ENCODE data around the gene OPN1MW2. TPM values are rescaled to one million over a fixed set of nuclear protein-coding genes. Genes with fewer than 3 reads are reported as not detected.
"Not testable (repeated sequence)": the region's sequence is repeated elsewhere in the genome, so short reads cannot be mapped to it uniquely, and the experiment has no call there.

OPN1MW2 gene
- total RNA-seq (not detected), polyA plus RNA-seq (not detected), total RNA-seq (0 reads per million in 6 experiments)

- DNase-seq, H3K9me3 Mint-ChIP-seq, ATAC-seq, H3K27ac Mint-ChIP-seq, H3K27me3 Mint-ChIP-seq, H3K36me3 Mint-ChIP-seq, H3K4me3 Mint-ChIP-seq, POLR2A ChIA-PET, H3K4me1 Mint-ChIP-seq: not testable (repeated sequence)
Measured at GRCh38 chrX:154219456-154219855, at the start of gene OPN1MW2. Gene OPN1MW2, plus strand, starts transcription at chrX:154219756. Its CDS starts 60 bp downstream, at chrX:154219816.

GRCh38 chrX:154172535-154172943 is 47.0 kb upstream of the OPN1MW2 start:
- peak; percentile 97 to 98 for ATAC-seq
- H3K4me1 Mint-ChIP-seq, DNase-seq, H3K27me3 Mint-ChIP-seq, H3K9me3 Mint-ChIP-seq, POLR2A ChIA-PET, H3K4me3 Mint-ChIP-seq, H3K27ac Mint-ChIP-seq, H3K36me3 Mint-ChIP-seq: not testable (repeated sequence)

GRCh38 chrX:154174356-154174755 is 45.2 kb upstream of the OPN1MW2 start:
- H3K27me3 Mint-ChIP-seq, POLR2A ChIA-PET, H3K9me3 Mint-ChIP-seq, H3K4me3 Mint-ChIP-seq, H3K36me3 Mint-ChIP-seq, DNase-seq, ATAC-seq, H3K4me1 Mint-ChIP-seq, H3K27ac Mint-ChIP-seq: not testable (repeated sequence)

GRCh38 chrX:154182296-154182695 is 37.3 kb upstream of the OPN1MW2 start, which contains the start of gene OPN1MW:
Gene OPN1MW, plus strand, starts transcription at chrX:154182596. Its CDS starts 82 bp downstream, at chrX:154182678.
- H3K9me3 Mint-ChIP-seq, H3K4me1 Mint-ChIP-seq, H3K27ac Mint-ChIP-seq, ATAC-seq, POLR2A ChIA-PET, DNase-seq, H3K4me3 Mint-ChIP-seq, H3K36me3 Mint-ChIP-seq, H3K27me3 Mint-ChIP-seq: not testable (repeated sequence)

GRCh38 chrX:154183794-154184193 is 35.8 kb upstream of the OPN1MW2 start:
- ATAC-seq, H3K36me3 Mint-ChIP-seq, H3K9me3 Mint-ChIP-seq, H3K27ac Mint-ChIP-seq, H3K27me3 Mint-ChIP-seq, DNase-seq, POLR2A ChIA-PET, H3K4me1 Mint-ChIP-seq, H3K4me3 Mint-ChIP-seq: not testable (repeated sequence)

GRCh38 chrX:154192846-154193245 is 26.7 kb upstream of the OPN1MW2 start:
- H3K4me1 Mint-ChIP-seq, DNase-seq, H3K27ac Mint-ChIP-seq, H3K4me3 Mint-ChIP-seq, H3K36me3 Mint-ChIP-seq, H3K9me3 Mint-ChIP-seq, ATAC-seq, POLR2A ChIA-PET, H3K27me3 Mint-ChIP-seq: not testable (repeated sequence)

GRCh38 chrX:154194316-154194715 is 25.2 kb upstream of the OPN1MW2 start:
- H3K27ac Mint-ChIP-seq, H3K9me3 Mint-ChIP-seq, H3K4me3 Mint-ChIP-seq, H3K27me3 Mint-ChIP-seq, DNase-seq, H3K4me1 Mint-ChIP-seq, POLR2A ChIA-PET, H3K36me3 Mint-ChIP-seq, ATAC-seq: not testable (repeated sequence)

- H3K27ac Mint-ChIP-seq, DNase-seq, H3K9me3 Mint-ChIP-seq, POLR2A ChIA-PET, H3K4me1 Mint-ChIP-seq, H3K36me3 Mint-ChIP-seq, ATAC-seq, H3K4me3 Mint-ChIP-seq, H3K27me3 Mint-ChIP-seq: not testable (repeated sequence)
Measured at GRCh38 chrX:154196466-154196865, 23.1 kb upstream of the OPN1MW2 start.

- peak; percentile 97 to 98 for ATAC-seq
Measured at GRCh38 chrX:154209670-154210418, 9.7 kb upstream of the OPN1MW2 start.

GRCh38 chrX:154211057-154211456 is 8.5 kb upstream of the OPN1MW2 start:
- H3K9me3 Mint-ChIP-seq, H3K27me3 Mint-ChIP-seq, DNase-seq, H3K4me3 Mint-ChIP-seq, ATAC-seq, POLR2A ChIA-PET, H3K36me3 Mint-ChIP-seq, H3K4me1 Mint-ChIP-seq: not testable (repeated sequence)
- H3K27ac Mint-ChIP-seq: peak overlapping the region in 1 of 10 donors; percentile 68

More at GRCh38 chrX:154209670-154210418, 9.7 kb upstream of the OPN1MW2 start:
- POLR2A ChIA-PET, H3K27ac Mint-ChIP-seq, H3K4me1 Mint-ChIP-seq, H3K27me3 Mint-ChIP-seq, H3K9me3 Mint-ChIP-seq, H3K36me3 Mint-ChIP-seq, H3K4me3 Mint-ChIP-seq, DNase-seq: not testable (repeated sequence)

- H3K27me3 Mint-ChIP-seq, H3K9me3 Mint-ChIP-seq, ATAC-seq, H3K27ac Mint-ChIP-seq, H3K4me1 Mint-ChIP-seq, H3K4me3 Mint-ChIP-seq, DNase-seq, H3K36me3 Mint-ChIP-seq, POLR2A ChIA-PET: not testable (repeated sequence)
Measured at GRCh38 chrX:154211499-154211898, 8.1 kb upstream of the OPN1MW2 start.

- H3K27me3 Mint-ChIP-seq, H3K4me3 Mint-ChIP-seq, H3K9me3 Mint-ChIP-seq, POLR2A ChIA-PET, ATAC-seq, H3K36me3 Mint-ChIP-seq, H3K27ac Mint-ChIP-seq, DNase-seq, H3K4me1 Mint-ChIP-seq: not testable (repeated sequence)
Measured at GRCh38 chrX:154225292-154225691, 5.7 kb downstream of the OPN1MW2 start.

GRCh38 chrX:154226706-154227105 is 7.2 kb downstream of the OPN1MW2 start:
- ATAC-seq, H3K27me3 Mint-ChIP-seq, H3K9me3 Mint-ChIP-seq, DNase-seq, H3K4me1 Mint-ChIP-seq, POLR2A ChIA-PET, H3K27ac Mint-ChIP-seq, H3K36me3 Mint-ChIP-seq, H3K4me3 Mint-ChIP-seq: not testable (repeated sequence)

- H3K4me1 Mint-ChIP-seq, H3K36me3 Mint-ChIP-seq, H3K27ac Mint-ChIP-seq, ATAC-seq, DNase-seq, H3K27me3 Mint-ChIP-seq, H3K4me3 Mint-ChIP-seq, POLR2A ChIA-PET, H3K9me3 Mint-ChIP-seq: not testable (repeated sequence)
Measured at GRCh38 chrX:154231443-154231842, 11.9 kb downstream of the OPN1MW2 start.
